Glutamatergic neuron (in vitro differentiated cells): Measurements from ENCODE around the gene ZBED4. TPM values are rescaled to one million over a fixed set of nuclear protein-coding genes. Genes with fewer than 3 reads are reported as not detected.

Source experiments
- DNase-seq: peaks from one replicate; pipeline ENCODE4 v3.0.0; 2022
- H3K27ac Mint-ChIP-seq: one replicate; pipeline ENCODE4 v1.8.0; 2020; ENCODE audit warnings: mild to moderate bottlenecking, mixed read lengths, inconsistent platforms; ENCODE audit not compliant: unreplicated experiment
- H3K27me3 Mint-ChIP-seq: one replicate; pipeline ENCODE4 v1.8.0; 2020; ENCODE audit warnings: mild to moderate bottlenecking, moderate library complexity, mixed read lengths, inconsistent platforms; ENCODE audit not compliant: unreplicated experiment
- H3K36me3 Mint-ChIP-seq: one replicate; pipeline ENCODE4 v1.8.0; 2020; ENCODE audit warnings: mild to moderate bottlenecking, mixed read lengths, inconsistent platforms; ENCODE audit not compliant: unreplicated experiment
- H3K4me1 Mint-ChIP-seq: one replicate; pipeline ENCODE4 v1.8.0; 2020; ENCODE audit warnings: mild to moderate bottlenecking, low read depth, mixed read lengths, inconsistent platforms; ENCODE audit not compliant: unreplicated experiment
- H3K4me3 Mint-ChIP-seq: one replicate; pipeline ENCODE4 v1.8.0; 2020; ENCODE audit warnings: mild to moderate bottlenecking, mixed read lengths, inconsistent platforms; ENCODE audit not compliant: unreplicated experiment
- H3K9me3 Mint-ChIP-seq: one replicate; pipeline ENCODE4 v1.8.0; 2020; ENCODE audit warnings: mild to moderate bottlenecking, moderate library complexity, mixed read lengths, inconsistent platforms; ENCODE audit not compliant: unreplicated experiment
- total RNA-seq: library from RNA; stranded (reverse); fragmentation: NEBNext Ultra II Directional; extraction: Animal tissue kit (Norgen Biotek cat#: 25700); gene quantifications from one replicate; pipeline ENCODE4 v1.2.1, GENCODE V29; 2021; ENCODE audit not compliant: unreplicated experiment
- TF ChIP-seq, protein P1 (sequence below): fragments of 200-600 bp; sonication (generic); IDR thresholded peaks from one replicate; pipeline ENCODE4 v1.5.0; 2021; ENCODE audit not compliant: partially characterized antibody, unreplicated experiment

The ZBED4 gene
- total RNA-seq, 1 donor from 2014 or later = 53.5 TPM

DNA sequence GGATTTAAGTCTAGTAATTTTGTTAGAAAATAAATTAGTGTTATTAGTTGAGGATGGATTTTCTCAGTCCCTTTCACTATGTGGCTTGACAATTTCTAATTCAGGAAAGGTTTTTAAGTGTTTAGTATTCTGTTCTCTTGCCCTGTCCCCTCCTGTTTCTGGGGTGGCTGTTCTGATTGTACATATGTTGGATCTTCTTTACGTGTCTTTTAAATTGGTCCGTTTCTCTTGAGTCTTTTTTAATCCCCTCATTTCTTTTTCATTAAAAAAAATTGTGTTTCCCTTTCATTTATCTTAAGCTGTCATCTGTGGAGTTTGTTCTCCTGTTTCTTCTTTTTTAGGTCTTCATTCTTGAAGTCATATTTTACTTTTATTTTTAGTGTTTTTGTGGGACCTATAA lies 12.5 kb downstream of the ZBED4 start:
- H3K9me3 Mint-ChIP-seq = peaks cover 25% of the 10 kb centered on the region
- TF ChIP-seq, protein P1, sequence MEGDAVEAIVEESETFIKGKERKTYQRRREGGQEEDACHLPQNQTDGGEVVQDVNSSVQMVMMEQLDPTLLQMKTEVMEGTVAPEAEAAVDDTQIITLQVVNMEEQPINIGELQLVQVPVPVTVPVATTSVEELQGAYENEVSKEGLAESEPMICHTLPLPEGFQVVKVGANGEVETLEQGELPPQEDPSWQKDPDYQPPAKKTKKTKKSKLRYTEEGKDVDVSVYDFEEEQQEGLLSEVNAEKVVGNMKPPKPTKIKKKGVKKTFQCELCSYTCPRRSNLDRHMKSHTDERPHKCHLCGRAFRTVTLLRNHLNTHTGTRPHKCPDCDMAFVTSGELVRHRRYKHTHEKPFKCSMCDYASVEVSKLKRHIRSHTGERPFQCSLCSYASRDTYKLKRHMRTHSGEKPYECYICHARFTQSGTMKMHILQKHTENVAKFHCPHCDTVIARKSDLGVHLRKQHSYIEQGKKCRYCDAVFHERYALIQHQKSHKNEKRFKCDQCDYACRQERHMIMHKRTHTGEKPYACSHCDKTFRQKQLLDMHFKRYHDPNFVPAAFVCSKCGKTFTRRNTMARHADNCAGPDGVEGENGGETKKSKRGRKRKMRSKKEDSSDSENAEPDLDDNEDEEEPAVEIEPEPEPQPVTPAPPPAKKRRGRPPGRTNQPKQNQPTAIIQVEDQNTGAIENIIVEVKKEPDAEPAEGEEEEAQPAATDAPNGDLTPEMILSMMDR = no peak
- no peaks in the 10 kb centered on the region for H3K27me3 Mint-ChIP-seq
- DNase-seq = no peak
- no peak overlapping the region for H3K4me3 Mint-ChIP-seq
- peaks cover 5% of the 10 kb centered on the region for H3K4me1 Mint-ChIP-seq
- no peak overlapping the region for H3K27ac Mint-ChIP-seq
- peaks cover 52% of the 10 kb centered on the region for H3K36me3 Mint-ChIP-seq

DNA sequence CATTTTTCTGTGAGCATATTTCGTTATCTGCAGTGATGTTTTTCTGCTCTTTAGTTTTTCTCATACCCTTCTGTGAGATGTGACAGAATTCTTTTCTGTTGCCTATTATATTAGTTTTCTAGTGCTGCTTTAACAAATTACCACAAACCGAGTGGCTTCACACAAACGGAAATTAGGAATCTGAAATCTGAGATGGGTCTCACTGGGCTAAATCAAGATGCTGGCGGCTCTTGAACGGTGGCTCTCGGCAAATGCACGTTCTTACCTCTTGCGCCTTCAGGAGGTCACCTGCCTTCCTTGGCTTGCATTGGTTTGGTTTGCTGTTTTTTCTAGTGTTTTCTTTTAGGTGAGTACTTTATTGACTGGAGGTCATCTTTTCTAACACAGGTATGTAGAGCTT lies 13.0 kb downstream of the ZBED4 start:
- peaks cover 5% of the 10 kb centered on the region for H3K4me1 Mint-ChIP-seq
- TF ChIP-seq, protein P1 = no peak
- peaks cover 52% of the 10 kb centered on the region for H3K36me3 Mint-ChIP-seq
- H3K27me3 Mint-ChIP-seq = no peaks in the 10 kb centered on the region
- H3K27ac Mint-ChIP-seq = no peak overlapping the region
- no peak for DNase-seq
- H3K4me3 Mint-ChIP-seq = no peak overlapping the region
- H3K9me3 Mint-ChIP-seq = peaks cover 25% of the 10 kb centered on the region

DNA sequence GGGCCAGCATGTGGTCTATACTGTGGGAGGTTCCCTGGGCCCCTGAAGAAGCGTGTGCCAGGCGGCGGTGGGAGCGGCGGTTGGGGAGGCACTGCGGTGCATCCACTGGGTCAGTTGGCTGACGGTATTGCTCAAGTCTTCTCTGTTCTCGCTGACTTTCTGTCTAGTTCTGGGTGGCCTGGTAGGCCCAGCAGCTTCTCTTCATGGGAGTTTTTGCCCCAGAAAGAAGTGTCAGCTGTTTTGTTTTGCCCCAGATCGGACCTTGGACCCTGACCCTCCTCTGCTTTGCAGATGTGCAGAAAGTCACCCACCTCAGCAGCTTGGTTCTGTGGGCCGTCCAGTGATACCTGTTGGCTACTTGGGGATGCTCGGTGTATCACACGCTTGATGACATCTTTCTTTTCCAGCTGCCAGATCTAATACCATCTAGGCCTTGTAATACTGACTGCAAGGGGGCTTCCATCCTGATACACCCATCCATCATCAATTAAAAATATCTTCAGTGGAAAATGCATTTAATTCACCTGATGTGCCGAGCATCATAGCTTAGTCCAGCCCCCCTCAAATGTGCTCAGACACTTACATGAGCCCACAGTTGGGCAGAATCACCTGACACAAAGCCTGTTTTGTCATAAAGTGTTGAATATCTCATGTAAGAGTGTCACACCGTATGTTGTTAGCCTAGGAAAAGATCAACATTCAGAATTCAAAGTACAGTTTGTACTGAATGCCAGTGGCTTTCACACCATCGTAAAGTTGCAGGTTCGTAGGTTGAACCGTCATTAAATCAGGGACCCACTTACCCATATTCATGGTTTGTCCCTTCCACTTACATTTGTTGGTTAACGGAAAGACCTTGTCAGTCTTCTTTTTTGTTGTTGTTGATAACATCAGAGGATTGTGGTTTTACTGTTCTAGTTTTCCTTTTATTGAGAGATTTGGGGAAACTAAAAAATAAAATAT lies 13.9 kb downstream of the ZBED4 start:
- Mint-ChIP-seq H3K9me3 (peaks cover 27% of the 10 kb centered on the region), H3K36me3 (peaks cover 56% of the 10 kb centered on the region), H3K4me3 (no peak overlapping the region), H3K27ac (no peak overlapping the region), H3K27me3 (no peaks in the 10 kb centered on the region), H3K4me1 (peaks cover 2% of the 10 kb centered on the region)
- TF ChIP-seq, protein P1 = no peak
- DNase-seq = no peak

DNA sequence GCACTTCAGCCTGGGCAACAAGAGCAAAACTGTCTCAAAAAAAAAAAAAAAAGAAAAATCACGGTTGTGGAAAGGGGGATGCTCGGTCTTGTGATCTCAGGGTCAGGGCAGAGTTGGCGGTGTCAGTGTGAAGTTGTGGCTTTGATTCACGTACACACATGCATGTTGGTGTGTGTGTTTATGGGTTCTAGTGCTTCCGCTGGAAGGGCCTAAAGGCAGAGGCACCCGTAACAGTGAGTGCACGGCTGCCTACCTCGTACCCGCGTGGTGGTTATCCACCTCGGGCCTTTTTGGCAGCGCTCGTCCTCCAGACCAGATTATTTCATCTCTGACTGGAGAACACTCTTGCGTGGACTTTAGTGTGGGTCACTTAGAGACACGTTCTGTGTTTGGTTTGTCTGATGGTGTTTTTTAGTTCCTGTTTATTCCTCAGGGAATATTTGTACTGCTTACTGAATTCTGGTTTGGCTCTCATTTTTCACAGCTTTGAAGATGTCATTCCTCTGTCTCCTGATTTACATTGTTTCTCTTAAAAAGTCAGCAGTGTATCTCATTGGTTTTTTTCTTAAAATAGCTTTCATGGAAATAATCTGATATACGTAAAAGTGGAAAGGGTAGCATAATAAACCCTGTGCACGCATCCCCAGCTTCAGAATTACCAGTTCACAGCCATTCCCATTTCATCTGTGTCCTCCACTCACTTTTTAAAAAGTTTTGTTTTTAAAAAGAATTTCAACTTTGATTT lies 15.6 kb downstream of the ZBED4 start:
- Mint-ChIP-seq H3K4me3 (no peak overlapping the region), H3K36me3 (peaks cover 52% of the 10 kb centered on the region), H3K27ac (no peak overlapping the region), H3K27me3 (peaks cover 5% of the 10 kb centered on the region), H3K9me3 (peaks cover 23% of the 10 kb centered on the region), H3K4me1 (peaks cover 5% of the 10 kb centered on the region)
- DNase-seq = no peak
- TF ChIP-seq, protein P1 = no peak
